ENCODE measurements around the gene MCCD1. TPM values are rescaled to one million over a fixed set of nuclear protein-coding genes. Genes with fewer than 3 reads are reported as not detected.

MCCD1 gene
- total and polyA plus RNA-seq, 2 of the 13 experiments (the other 11 are each of a cell fraction or from before 2014, with no cell fraction given), result 0.15 TPM; not detected in 1

DNA sequence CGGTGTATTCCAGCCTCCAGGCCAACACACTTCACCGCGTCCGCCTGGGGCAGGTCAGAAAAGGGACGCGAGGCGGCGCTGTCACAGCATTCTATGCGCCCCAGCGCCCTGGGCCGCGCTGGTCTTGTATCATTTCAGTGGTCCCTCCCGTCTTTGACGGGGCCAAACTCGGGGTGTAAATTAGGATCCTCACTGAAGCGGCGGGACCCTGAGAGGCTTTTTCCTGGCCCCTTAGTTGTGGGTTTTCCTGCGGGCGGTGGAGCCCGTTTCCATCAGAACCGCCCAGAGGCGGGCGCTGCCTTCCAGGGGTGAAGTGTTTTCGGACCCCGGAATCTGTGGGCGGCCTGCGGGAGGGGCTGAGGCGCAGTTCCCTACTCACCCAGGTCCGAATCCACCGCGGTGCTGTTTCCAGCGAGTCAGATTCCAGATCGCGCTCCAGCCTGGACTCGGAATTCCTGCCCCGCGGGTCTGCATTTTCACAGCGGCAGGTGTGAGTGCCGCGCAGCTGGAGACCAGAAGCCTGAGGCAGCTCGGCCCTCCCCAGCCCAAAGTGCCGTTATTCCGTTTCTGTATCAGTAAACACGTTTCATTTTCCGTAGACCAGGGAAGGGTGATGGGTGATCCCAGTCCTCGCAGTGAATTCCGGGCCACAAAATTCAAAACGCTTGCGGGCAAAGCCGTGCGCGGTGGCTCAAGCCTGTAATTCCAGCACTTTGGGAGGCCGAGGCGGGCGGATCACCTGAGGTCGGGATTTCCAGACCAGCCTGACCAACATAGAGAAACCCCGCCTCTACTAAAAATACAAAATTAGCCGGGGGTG, 34.7 kb upstream of the MCCD1 start (continued):
- TF ChIP-seq, protein P1, sequence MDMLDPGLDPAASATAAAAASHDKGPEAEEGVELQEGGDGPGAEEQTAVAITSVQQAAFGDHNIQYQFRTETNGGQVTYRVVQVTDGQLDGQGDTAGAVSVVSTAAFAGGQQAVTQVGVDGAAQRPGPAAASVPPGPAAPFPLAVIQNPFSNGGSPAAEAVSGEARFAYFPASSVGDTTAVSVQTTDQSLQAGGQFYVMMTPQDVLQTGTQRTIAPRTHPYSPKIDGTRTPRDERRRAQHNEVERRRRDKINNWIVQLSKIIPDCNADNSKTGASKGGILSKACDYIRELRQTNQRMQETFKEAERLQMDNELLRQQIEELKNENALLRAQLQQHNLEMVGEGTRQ (IDR thresholded peaks at IDR 0.05; ENCODE audit: low read depth, low read length), result no peak
- TF ChIP-seq, protein P1 (CRISPR knock-in tag; IDR thresholded peaks at IDR 0.05; ENCODE audit: borderline replicate concordance), result no peak
- TF ChIP-seq, protein P2, sequence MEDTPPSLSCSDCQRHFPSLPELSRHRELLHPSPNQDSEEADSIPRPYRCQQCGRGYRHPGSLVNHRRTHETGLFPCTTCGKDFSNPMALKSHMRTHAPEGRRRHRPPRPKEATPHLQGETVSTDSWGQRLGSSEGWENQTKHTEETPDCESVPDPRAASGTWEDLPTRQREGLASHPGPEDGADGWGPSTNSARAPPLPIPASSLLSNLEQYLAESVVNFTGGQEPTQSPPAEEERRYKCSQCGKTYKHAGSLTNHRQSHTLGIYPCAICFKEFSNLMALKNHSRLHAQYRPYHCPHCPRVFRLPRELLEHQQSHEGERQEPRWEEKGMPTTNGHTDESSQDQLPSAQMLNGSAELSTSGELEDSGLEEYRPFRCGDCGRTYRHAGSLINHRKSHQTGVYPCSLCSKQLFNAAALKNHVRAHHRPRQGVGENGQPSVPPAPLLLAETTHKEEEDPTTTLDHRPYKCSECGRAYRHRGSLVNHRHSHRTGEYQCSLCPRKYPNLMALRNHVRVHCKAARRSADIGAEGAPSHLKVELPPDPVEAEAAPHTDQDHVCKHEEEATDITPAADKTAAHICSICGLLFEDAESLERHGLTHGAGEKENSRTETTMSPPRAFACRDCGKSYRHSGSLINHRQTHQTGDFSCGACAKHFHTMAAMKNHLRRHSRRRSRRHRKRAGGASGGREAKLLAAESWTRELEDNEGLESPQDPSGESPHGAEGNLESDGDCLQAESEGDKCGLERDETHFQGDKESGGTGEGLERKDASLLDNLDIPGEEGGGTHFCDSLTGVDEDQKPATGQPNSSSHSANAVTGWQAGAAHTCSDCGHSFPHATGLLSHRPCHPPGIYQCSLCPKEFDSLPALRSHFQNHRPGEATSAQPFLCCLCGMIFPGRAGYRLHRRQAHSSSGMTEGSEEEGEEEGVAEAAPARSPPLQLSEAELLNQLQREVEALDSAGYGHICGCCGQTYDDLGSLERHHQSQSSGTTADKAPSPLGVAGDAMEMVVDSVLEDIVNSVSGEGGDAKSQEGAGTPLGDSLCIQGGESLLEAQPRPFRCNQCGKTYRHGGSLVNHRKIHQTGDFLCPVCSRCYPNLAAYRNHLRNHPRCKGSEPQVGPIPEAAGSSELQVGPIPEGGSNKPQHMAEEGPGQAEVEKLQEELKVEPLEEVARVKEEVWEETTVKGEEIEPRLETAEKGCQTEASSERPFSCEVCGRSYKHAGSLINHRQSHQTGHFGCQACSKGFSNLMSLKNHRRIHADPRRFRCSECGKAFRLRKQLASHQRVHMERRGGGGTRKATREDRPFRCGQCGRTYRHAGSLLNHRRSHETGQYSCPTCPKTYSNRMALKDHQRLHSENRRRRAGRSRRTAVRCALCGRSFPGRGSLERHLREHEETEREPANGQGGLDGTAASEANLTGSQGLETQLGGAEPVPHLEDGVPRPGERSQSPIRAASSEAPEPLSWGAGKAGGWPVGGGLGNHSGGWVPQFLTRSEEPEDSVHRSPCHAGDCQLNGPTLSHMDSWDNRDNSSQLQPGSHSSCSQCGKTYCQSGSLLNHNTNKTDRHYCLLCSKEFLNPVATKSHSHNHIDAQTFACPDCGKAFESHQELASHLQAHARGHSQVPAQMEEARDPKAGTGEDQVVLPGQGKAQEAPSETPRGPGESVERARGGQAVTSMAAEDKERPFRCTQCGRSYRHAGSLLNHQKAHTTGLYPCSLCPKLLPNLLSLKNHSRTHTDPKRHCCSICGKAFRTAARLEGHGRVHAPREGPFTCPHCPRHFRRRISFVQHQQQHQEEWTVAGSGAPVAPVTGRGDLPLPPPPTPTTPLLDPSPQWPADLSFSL (CRISPR knock-in tag; IDR thresholded peaks at IDR 0.05), result 0 out of 2 replicates have a peak, but pooled peaks have one; percentile 39
- TF ChIP-seq, protein P3, sequence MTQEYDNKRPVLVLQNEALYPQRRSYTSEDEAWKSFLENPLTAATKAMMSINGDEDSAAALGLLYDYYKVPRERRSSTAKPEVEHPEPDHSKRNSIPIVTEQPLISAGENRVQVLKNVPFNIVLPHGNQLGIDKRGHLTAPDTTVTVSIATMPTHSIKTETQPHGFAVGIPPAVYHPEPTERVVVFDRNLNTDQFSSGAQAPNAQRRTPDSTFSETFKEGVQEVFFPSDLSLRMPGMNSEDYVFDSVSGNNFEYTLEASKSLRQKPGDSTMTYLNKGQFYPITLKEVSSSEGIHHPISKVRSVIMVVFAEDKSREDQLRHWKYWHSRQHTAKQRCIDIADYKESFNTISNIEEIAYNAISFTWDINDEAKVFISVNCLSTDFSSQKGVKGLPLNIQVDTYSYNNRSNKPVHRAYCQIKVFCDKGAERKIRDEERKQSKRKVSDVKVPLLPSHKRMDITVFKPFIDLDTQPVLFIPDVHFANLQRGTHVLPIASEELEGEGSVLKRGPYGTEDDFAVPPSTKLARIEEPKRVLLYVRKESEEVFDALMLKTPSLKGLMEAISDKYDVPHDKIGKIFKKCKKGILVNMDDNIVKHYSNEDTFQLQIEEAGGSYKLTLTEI (CRISPR knock-in tag; conservative IDR thresholded peaks at IDR 0.05), result no peak
- TF ChIP-seq ZNF17 (CRISPR knock-in tag; IDR thresholded peaks at IDR 0.05) (no peak), ARID2 (CRISPR knock-in tag; IDR thresholded peaks at IDR 0.05; ENCODE audit: borderline replicate concordance) (0 out of 2 replicates have a peak, but pooled peaks have one; percentile 30), ZFP36L2 (CRISPR knock-in tag; IDR thresholded peaks at IDR 0.05) (no peak), DR1 (CRISPR knock-in tag; IDR thresholded peaks at IDR 0.05) (no peak), HNRNPUL1 (IDR thresholded peaks at IDR 0.05; ENCODE audit: low read depth, low read length) (no peak), ARNTL (CRISPR knock-in tag; IDR thresholded peaks at IDR 0.05) (0 out of 2 replicates have a peak, but pooled peaks have one; percentile 9)
- TF ChIP-seq, protein P4, sequence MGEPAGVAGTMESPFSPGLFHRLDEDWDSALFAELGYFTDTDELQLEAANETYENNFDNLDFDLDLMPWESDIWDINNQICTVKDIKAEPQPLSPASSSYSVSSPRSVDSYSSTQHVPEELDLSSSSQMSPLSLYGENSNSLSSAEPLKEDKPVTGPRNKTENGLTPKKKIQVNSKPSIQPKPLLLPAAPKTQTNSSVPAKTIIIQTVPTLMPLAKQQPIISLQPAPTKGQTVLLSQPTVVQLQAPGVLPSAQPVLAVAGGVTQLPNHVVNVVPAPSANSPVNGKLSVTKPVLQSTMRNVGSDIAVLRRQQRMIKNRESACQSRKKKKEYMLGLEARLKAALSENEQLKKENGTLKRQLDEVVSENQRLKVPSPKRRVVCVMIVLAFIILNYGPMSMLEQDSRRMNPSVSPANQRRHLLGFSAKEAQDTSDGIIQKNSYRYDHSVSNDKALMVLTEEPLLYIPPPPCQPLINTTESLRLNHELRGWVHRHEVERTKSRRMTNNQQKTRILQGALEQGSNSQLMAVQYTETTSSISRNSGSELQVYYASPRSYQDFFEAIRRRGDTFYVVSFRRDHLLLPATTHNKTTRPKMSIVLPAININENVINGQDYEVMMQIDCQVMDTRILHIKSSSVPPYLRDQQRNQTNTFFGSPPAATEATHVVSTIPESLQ (CRISPR knock-in tag; conservative IDR thresholded peaks at IDR 0.05), result no peak; the same call in 1 of the 2 replicates
- TF ChIP-seq, protein P5, sequence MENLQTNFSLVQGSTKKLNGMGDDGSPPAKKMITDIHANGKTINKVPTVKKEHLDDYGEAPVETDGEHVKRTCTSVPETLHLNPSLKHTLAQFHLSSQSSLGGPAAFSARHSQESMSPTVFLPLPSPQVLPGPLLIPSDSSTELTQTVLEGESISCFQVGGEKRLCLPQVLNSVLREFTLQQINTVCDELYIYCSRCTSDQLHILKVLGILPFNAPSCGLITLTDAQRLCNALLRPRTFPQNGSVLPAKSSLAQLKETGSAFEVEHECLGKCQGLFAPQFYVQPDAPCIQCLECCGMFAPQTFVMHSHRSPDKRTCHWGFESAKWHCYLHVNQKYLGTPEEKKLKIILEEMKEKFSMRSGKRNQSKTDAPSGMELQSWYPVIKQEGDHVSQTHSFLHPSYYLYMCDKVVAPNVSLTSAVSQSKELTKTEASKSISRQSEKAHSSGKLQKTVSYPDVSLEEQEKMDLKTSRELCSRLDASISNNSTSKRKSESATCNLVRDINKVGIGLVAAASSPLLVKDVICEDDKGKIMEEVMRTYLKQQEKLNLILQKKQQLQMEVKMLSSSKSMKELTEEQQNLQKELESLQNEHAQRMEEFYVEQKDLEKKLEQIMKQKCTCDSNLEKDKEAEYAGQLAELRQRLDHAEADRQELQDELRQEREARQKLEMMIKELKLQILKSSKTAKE (CRISPR knock-in tag; IDR thresholded peaks at IDR 0.05; ENCODE audit: borderline replicate concordance), result no peak

All from HepG2 (cell line).